NCI-H526 treated with DMSO at 0.1 percent for 48 hours (cell line): ENCODE results near the gene EPS8.

Experiments used
- DNase-seq: peaks from one replicate; lab custom pipeline; 2025; lab: John Stamatoyannopoulos, UW

The EPS8 gene

GRCh38 chr12:15602051-15602672 is 187.0 kb downstream of the EPS8 start:
- no peak for DNase-seq

- no peak for DNase-seq
Measured at GRCh38 chr12:15601210-15601800, 187.9 kb downstream of the EPS8 start.

- no peak for DNase-seq
Measured at GRCh38 chr12:15600223-15600935, 188.8 kb downstream of the EPS8 start.

GRCh38 chr12:15599266-15600037 is 189.7 kb downstream of the EPS8 start:
- no peak for DNase-seq

- no peak for DNase-seq
Measured at GRCh38 chr12:15597125-15597830, 191.9 kb downstream of the EPS8 start.

- DNase-seq: no peak
Measured at GRCh38 chr12:15596174-15596573, 193.0 kb downstream of the EPS8 start.

GRCh38 chr12:15592934-15593333 is 196.3 kb downstream of the EPS8 start:
- no peak for DNase-seq

- no peak for DNase-seq
Measured at GRCh38 chr12:15591811-15592210, 197.4 kb downstream of the EPS8 start.

- DNase-seq: peak; percentile 43
Measured at GRCh38 chr12:15590180-15590826, 198.9 kb downstream of the EPS8 start.

- DNase-seq: no peak
Measured at GRCh38 chr12:15589328-15590032, 199.7 kb downstream of the EPS8 start.

- peak; percentile 19 for DNase-seq
Measured at GRCh38 chr12:15584366-15585041, 204.7 kb downstream of the EPS8 start.

- no peak for DNase-seq
Measured at GRCh38 chr12:15583804-15584203, 205.4 kb downstream of the EPS8 start.

- DNase-seq: no peak
Measured at GRCh38 chr12:15581006-15581405, 208.2 kb downstream of the EPS8 start.

- no peak for DNase-seq
Measured at GRCh38 chr12:15580431-15580830, 208.8 kb downstream of the EPS8 start.

GRCh38 chr12:15575671-15576541 is 213.3 kb downstream of the EPS8 start:
- DNase-seq: no peak

- no peak for DNase-seq
Measured at GRCh38 chr12:15574353-15574752, 214.8 kb downstream of the EPS8 start.
